ENCODE results near the gene TSPAN9. TPM values are rescaled to one million over a fixed set of nuclear protein-coding genes. Genes with fewer than 3 reads are reported as not detected.

TSPAN9 gene
- polyA plus RNA-seq, 1 donor from 2014 or later, result not detected

DNA sequence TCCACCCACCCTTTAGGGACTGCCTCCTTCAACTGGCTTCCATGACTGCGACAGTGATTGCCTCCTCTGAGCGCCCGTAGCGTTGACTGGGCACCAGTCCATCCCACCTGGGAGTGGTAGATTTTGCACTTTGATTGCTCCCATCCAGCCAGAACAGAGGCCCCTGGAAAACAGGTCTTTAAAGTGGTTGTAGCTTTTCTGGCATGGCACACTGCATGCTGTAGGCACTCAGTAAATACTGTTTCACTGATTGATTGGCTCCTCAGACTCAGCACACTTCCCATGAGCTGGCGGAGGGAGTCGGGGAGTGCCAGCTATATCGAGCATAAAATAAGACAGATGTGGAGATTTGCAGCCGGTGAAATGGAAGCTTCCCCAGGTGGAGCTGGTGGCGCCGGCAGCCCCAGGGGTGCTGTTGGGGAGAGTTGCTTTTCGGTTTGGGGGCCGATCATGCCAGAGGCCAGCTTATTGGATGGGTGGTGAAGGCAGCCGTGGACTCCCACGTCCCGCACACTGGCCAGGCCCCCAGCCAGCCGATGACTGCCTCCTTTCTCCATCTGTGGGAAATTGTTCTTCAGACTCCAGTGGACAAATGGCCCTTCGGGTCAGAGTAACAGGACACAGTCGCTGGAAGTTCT, 200.2 kb downstream of the TSPAN9 start:
- Mint-ChIP-seq H3K36me3 (peaks cover 2% of the 10 kb centered on the region), H3K4me3 (peak overlapping the region in 1 of 4 donors; percentile 17), H3K4me1 (peaks cover 0 to 13% (median 1%) of the 10 kb centered on the region in 3 donors), H3K27ac (no peak overlapping the region), H3K27me3 (peaks cover 8% of the 10 kb centered on the region), H3K9me3 (no peaks in the 10 kb centered on the region)

DNA sequence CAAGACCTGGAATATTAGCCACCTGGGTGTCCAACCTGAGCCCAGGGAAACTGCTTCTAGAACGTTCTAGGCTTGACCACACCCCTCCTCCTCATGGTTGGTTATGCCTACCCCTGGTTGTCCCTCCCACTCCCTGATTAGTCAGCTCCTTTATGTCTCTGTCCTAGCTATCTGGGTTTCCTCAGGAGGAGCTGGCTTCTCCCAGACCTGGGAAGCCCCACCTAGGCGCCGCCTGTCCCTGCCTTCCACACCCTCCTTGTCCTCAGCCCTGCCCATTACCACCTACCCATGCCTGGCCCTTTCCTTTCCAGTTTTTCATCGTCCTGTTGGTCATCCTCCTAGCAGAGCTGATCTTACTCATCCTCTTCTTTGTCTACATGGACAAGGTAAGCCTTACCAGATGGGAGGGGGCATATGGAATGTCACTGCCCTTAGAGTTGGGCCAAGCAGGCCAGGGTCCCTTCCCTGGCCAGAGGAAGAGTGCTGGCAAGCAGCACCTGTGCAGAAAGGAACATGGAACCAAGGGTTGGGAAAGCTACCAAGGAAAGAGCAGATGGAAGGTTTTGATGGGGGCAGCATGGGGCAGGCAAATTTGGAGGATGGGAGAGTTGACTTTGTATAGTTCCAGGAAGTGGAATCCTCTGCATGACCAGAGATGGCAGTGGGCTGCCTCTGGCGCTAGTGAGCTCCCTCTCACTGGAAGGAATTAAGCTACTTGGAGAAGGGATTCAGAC, 201.7 kb downstream of the TSPAN9 start:
- peaks cover 8% of the 10 kb centered on the region for H3K27me3 Mint-ChIP-seq
- peaks cover 0 to 15% (median 1%) of the 10 kb centered on the region in 3 donors for H3K4me1 Mint-ChIP-seq
- peaks cover 2% of the 10 kb centered on the region for H3K36me3 Mint-ChIP-seq
- no peaks in the 10 kb centered on the region for H3K9me3 Mint-ChIP-seq
- H3K4me3 Mint-ChIP-seq, result peak overlapping the region in 2 of 4 donors; percentile 53 to 75
- H3K27ac Mint-ChIP-seq, result no peak overlapping the region

DNA sequence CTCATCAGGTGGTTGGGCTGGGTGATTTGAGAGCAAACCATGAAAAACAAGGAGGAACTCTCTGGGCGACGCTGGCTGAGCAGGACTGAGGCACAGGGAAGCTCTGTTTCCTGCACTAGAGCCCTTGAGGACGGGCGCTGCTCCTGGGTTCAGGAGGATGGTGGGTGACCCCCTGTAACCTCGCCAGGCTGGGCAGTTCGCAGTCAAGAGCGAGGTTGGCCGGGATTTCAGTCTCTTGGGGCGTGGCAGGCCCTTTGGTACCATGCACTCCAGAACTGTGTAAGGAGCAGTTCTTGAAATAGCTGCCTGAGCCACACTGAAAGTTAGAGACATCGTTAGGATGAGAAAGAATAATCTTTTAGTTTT, 202.2 kb downstream of the TSPAN9 start:
- peaks cover 0 to 14% (median 1%) of the 10 kb centered on the region in 3 donors for H3K4me1 Mint-ChIP-seq
- peak overlapping the region in 1 of 4 donors; percentile 53 for H3K4me3 Mint-ChIP-seq
- peaks cover 2% of the 10 kb centered on the region for H3K36me3 Mint-ChIP-seq
- no peaks in the 10 kb centered on the region for H3K9me3 Mint-ChIP-seq
- peaks cover 5% of the 10 kb centered on the region for H3K27me3 Mint-ChIP-seq
- no peak overlapping the region for H3K27ac Mint-ChIP-seq

DNA sequence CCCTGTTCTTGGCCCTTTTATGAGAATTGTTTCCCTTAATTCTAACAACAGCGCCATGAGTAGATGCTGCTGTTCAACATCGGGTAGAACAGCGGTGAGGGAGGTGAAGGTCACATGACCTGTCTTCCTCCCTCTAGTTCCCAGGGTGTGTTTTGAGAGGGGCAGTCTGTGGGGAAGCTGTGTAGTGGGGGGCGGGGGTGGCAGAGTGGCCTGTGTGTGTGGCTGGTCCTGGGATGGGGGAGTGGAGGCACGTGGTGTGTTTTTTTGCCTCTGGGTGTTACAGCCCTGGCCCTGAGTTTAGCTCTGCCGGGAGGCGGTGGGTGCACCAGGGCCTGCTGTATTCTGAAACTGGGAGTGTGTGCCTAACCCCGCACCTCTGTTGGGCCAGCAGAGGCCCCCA, 202.7 kb downstream of the TSPAN9 start:
- peak overlapping the region in 1 of 4 donors; percentile 1 for H3K4me3 Mint-ChIP-seq
- H3K9me3 Mint-ChIP-seq, result no peaks in the 10 kb centered on the region
- H3K27me3 Mint-ChIP-seq, result peaks cover 1% of the 10 kb centered on the region
- no peak overlapping the region for H3K27ac Mint-ChIP-seq
- peaks cover 0 to 14% (median 1%) of the 10 kb centered on the region in 3 donors for H3K4me1 Mint-ChIP-seq
- no peaks in the 10 kb centered on the region for H3K36me3 Mint-ChIP-seq

DNA sequence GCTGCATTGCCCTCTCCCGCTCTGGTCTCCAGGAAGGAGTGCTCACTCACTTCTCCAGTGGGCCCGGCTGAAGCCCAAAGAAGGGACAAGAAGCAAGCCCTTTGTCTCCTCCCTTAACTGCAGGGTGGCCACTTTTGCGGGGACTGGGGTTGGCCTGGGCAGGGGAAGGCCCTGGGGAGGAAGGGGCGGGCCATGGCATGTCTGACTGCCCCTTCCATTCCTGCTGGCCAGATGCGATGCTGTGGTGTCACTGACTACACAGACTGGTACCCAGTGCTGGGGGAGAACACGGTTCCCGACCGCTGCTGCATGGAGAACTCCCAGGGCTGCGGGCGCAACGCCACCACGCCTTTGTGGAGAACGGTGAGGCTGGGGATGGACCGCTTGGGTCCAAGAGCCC, 203.8 kb downstream of the TSPAN9 start:
- no peaks in the 10 kb centered on the region for H3K9me3 Mint-ChIP-seq
- no peak overlapping the region for H3K27ac Mint-ChIP-seq

DNA sequence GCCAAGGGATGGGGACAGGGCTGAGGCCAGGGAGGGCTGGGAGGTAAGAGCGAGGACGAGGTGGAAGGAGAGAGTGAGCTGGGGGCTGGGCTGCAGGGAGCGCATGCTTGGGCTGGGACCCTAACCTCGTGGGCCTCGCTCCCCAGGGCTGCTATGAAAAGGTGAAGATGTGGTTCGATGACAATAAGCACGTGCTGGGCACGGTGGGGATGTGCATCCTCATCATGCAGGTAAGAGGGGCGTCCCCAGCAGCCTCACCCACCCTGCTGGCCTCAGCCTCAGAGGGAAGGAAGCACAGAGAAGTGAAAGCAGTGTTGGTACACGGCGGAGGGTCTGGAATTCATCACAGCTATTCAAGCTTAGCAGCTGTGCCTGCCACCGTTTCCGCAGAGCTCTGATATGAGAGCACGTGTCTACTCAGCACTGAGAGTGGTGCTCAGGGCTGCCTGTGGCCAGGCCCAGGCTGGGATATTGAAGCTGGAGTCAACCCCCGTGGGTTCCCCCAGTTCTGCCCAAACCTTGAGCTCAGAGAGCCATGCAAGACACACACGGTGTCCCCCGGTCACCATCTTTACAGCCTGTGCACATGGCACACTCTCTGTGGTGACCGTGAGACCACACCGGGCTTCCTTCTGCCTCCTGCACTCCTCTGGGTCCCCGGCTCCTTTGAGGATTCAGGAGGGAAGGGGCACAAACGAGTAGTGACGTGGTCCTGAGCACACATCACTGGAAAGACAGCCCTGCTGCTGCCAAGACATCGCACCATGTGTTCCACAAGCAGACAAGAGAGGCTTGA, 204.6 kb downstream of the TSPAN9 start:
- Mint-ChIP-seq H3K27ac (no peak overlapping the region), H3K27me3 (peaks cover 3% of the 10 kb centered on the region), H3K36me3 (no peaks in the 10 kb centered on the region), H3K4me3 (no peak overlapping the region), H3K9me3 (no peaks in the 10 kb centered on the region), H3K4me1 (peaks cover 0 to 14% (median 1%) of the 10 kb centered on the region in 3 donors)

More for the DNA sequence above, 203.8 kb downstream of the TSPAN9 start:
- Mint-ChIP-seq H3K36me3 (no peaks in the 10 kb centered on the region), H3K4me1 (peaks cover 0 to 14% (median 1%) of the 10 kb centered on the region in 3 donors), H3K4me3 (no peak overlapping the region), H3K27me3 (peaks cover 3% of the 10 kb centered on the region)

DNA sequence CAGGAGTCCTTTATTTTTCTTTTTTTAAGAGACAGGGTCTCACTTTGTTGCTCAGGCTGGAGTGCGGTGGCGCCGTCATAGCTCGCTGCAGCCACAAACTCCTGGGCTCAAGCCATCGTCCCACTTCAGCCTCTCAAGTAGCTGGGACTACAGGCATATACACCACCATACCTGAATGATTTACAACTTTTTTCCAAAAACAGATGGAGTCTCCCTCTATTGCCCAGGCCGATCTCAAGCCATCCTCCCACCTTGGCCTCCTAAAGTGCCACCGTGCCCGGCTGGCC, 205.1 kb downstream of the TSPAN9 start:
- no peaks in the 10 kb centered on the region for H3K36me3 Mint-ChIP-seq
- no peak overlapping the region for H3K4me3 Mint-ChIP-seq
- H3K9me3 Mint-ChIP-seq, result no peaks in the 10 kb centered on the region
- peaks cover 0 to 14% (median 1%) of the 10 kb centered on the region in 3 donors for H3K4me1 Mint-ChIP-seq
- H3K27me3 Mint-ChIP-seq, result peaks cover 3% of the 10 kb centered on the region
- no peak overlapping the region for H3K27ac Mint-ChIP-seq

DNA sequence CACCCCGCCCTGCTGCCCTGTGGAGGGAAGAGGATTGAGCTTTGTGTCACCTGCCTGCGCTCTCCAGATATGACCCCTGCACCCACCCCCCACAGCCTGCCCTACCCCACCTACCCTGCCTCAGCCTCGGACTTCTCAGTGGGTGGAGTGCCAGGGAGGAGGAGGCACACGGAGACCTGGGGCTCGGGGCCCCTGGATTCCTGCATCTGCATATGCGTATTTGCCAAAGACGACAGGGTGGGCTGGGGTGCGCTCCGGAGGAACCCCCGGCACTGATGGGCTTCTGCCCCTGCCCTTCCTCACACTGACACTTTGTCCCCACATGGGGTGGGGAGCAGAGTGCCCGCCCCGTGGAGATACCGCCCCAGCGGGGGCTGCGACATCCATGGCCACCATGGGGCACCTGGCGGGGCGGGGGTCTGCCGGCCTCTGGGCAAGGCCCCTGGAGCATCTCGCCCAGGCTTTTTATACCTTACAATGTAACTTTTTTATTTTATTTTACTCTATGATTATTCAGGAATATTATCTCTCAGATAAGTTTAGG, 206.0 kb downstream of the TSPAN9 start:
- H3K4me3 Mint-ChIP-seq, result no peak overlapping the region
- H3K9me3 Mint-ChIP-seq, result no peaks in the 10 kb centered on the region
- H3K4me1 Mint-ChIP-seq, result peaks cover 0 to 14% (median 1%) of the 10 kb centered on the region in 3 donors
- no peaks in the 10 kb centered on the region for H3K36me3 Mint-ChIP-seq
- H3K27ac Mint-ChIP-seq, result no peak overlapping the region
- H3K27me3 Mint-ChIP-seq, result peaks cover 4% of the 10 kb centered on the region

DNA sequence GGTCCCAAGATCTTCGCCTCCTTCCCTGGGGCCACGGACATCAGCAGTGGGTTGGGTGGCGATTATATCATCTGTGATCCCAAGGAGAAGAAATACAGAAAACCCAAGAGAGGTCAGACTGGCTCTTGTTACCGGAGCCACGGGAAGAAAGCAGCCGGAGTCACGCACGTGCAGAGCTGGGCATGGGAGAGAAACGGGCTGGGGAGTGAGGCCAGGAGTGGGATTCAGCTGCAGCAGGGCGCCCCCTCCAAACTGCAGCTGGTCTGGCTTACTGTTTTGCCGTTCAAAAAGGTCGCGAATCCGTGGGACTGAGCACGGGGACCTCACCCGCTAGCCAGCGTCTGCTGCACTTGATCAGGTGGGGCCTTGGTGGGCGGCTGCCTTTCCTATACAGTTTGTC, 207.2 kb downstream of the TSPAN9 start:
- Mint-ChIP-seq H3K4me3 (no peak overlapping the region), H3K9me3 (no peaks in the 10 kb centered on the region), H3K27me3 (peaks cover 4% of the 10 kb centered on the region), H3K36me3 (no peaks in the 10 kb centered on the region), H3K27ac (no peak overlapping the region), H3K4me1 (peaks cover 0 to 12% (median 0%) of the 10 kb centered on the region in 3 donors)

DNA sequence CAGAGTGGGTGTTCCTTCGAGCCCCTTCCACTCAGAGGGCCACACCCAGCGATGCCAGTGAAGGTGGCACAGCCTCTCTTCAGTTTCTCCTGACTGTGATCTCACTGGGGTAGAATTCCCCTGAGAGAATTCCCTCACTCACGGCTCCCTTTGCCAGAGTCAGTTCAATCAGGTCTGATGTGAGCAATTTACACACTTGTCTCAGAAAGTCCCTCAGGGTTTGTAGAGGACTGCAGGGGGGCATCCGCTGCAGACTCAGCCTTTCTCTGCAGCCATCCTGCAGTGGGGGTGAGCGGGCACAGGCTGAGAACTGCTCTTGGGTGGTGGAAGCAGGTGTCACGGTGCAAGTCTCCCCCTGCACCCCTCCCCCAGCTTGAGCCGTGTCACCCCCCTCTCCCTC, 208.4 kb downstream of the TSPAN9 start:
- no peak overlapping the region for H3K27ac Mint-ChIP-seq
- peaks cover 1% of the 10 kb centered on the region for H3K36me3 Mint-ChIP-seq
- H3K27me3 Mint-ChIP-seq, result peaks cover 4% of the 10 kb centered on the region
- no peak overlapping the region for H3K4me3 Mint-ChIP-seq
- no peaks in the 10 kb centered on the region for H3K9me3 Mint-ChIP-seq
- H3K4me1 Mint-ChIP-seq, result peaks cover 0 to 13% (median 0%) of the 10 kb centered on the region in 3 donors

DNA sequence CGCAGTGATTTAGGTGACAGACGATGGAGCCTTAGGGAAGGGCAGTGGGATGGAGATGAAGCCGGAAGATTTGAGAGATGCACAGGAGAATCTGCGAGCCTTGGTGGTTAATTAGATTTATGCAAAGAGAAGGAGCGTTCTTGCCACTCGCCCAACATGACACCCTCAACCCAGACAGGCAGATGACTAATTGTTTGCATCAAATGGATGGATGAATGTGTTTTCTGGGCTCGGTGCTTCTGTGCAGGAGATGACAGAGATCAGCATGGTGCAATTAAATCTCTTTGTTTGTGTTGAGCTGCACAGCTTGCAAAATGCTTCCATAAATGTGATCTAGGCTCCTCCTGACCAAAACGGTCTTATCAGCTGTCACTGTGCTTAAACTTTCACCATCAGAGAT, 211.5 kb downstream of the TSPAN9 start:
- Mint-ChIP-seq H3K36me3 (peaks cover 2% of the 10 kb centered on the region), H3K9me3 (no peaks in the 10 kb centered on the region), H3K27me3 (peaks cover 4% of the 10 kb centered on the region), H3K27ac (no peak overlapping the region), H3K4me3 (no peak overlapping the region), H3K4me1 (peaks cover 0 to 3% (median 0%) of the 10 kb centered on the region in 3 donors)

DNA sequence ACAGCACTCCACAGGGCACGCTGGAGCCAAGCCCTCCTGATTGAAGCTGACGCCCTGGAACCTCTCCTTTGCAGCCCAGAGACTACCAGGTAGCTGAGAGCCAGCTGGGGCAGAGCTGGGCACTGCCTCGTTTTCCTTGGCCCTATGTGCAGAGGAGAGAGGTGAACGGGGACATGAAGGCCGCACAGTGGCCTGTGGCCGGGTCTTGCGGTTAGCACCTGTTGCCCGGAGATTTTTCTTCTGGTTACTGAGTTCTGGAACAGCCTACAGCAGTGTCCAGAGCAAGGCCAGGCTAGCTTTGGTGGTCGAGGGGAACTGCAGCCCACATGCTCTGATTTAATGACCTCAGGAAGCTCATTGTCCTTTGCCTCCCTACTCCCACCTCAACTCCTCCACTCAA, 212.5 kb downstream of the TSPAN9 start:
- Mint-ChIP-seq H3K9me3 (no peaks in the 10 kb centered on the region), H3K27ac (no peak overlapping the region), H3K36me3 (peaks cover 2% of the 10 kb centered on the region), H3K27me3 (peaks cover 4% of the 10 kb centered on the region), H3K4me3 (no peak overlapping the region), H3K4me1 (peaks cover 0 to 3% (median 0%) of the 10 kb centered on the region in 3 donors)

DNA sequence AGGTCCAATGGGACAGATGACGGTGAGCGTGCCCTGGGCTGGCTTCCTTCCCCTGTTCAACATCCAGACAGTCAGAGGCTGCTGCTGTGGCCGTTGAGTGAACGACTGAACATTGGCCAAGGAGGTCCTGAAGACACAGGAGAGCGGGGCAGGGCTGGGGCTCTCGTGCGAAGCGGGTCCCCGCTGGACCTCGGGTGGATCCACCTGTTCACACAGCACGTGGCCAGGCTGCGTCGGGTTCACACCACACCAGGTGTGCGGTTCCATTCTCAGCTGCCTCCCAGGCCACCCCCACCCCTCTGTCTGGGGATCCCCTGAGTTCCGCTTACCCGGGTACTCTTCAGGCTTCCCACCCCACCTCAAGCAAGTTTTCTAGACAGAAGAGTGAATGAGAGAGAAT, 214.8 kb downstream of the TSPAN9 start:
- peaks cover 2% of the 10 kb centered on the region for H3K36me3 Mint-ChIP-seq
- peaks cover 2% of the 10 kb centered on the region for H3K27me3 Mint-ChIP-seq
- H3K9me3 Mint-ChIP-seq, result no peaks in the 10 kb centered on the region
- H3K27ac Mint-ChIP-seq, result no peak overlapping the region
- H3K4me3 Mint-ChIP-seq, result no peak overlapping the region
- peaks cover 0 to 3% (median 0%) of the 10 kb centered on the region in 3 donors for H3K4me1 Mint-ChIP-seq

DNA sequence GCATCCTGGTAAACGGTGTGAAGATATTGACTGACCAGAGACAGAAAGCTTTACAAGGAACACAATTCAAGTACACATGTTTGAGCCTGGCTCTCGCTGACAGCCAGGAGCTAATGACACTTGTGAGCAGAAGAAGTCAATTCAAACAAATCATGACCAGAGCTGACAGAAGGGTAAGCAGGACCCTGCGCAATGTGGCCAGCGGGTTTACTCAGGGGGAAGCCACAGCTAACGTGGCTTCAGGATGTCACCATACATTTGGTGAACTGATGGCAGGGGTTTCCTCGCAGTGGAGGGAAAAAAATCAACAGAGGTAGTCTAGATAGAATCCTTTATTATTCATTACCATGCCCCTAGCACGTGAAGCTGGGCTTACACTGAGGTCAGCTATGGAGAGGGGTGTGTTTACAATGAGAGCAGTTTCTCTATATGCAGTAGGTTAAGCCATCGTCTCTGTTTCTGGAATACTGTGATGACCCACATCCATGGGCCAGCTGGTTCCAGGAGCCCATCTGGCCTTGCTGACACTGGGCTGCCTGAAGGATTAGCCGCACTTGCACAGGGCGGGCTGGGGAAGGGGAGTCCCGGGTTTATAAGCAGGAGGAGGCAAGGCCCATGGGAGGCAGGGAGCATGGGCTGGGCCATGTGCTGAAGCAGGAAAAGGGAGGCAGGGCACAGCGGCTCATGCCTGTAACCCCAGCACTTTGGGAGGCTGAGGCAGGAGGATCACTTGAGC, 215.7 kb downstream of the TSPAN9 start:
- Mint-ChIP-seq H3K36me3 (peaks cover 2% of the 10 kb centered on the region), H3K27me3 (peaks cover 2% of the 10 kb centered on the region), H3K27ac (no peak overlapping the region), H3K4me3 (peak overlapping the region in 1 of 4 donors; percentile 41), H3K9me3 (no peaks in the 10 kb centered on the region), H3K4me1 (peaks cover 0 to 3% (median 0%) of the 10 kb centered on the region in 3 donors)

Measured in IgD-negative memory B cell (primary cell).